ENCODE results near the gene SH2D6.

DNA sequence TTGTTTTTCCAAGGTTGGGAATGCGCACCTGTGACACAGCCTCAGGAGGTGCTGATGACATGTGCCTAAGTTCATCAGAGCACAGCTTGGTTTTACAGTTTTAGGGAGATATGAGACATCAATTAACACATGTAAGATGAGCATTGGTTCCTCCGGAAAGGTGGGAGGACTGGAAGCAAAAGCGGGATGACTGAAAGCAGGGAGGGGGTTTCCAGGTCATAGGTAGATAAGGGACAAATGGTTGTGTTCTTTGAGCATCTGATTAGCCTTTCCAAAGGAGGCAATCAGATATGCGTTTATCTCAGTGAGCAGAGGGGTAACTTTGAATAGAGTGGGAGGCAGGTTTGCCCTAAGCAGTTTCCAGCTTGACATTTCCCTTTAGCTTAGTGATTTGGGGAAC is 34.7 kb upstream of the SH2D6 start:
- TF ChIP-seq, protein P1, sequence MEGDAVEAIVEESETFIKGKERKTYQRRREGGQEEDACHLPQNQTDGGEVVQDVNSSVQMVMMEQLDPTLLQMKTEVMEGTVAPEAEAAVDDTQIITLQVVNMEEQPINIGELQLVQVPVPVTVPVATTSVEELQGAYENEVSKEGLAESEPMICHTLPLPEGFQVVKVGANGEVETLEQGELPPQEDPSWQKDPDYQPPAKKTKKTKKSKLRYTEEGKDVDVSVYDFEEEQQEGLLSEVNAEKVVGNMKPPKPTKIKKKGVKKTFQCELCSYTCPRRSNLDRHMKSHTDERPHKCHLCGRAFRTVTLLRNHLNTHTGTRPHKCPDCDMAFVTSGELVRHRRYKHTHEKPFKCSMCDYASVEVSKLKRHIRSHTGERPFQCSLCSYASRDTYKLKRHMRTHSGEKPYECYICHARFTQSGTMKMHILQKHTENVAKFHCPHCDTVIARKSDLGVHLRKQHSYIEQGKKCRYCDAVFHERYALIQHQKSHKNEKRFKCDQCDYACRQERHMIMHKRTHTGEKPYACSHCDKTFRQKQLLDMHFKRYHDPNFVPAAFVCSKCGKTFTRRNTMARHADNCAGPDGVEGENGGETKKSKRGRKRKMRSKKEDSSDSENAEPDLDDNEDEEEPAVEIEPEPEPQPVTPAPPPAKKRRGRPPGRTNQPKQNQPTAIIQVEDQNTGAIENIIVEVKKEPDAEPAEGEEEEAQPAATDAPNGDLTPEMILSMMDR (IDR thresholded peaks at IDR 0.05) = no peak
- TF ChIP-seq POLR2A (IDR thresholded peaks at IDR 0.05) = no peak

All from heart left ventricle (tissue), 13 donors.